DND-41 (cell line): ENCODE data around the gene ADGRB3.

Experiments
- EZH2 ChIP-seq: IDR thresholded peaks from 3 replicates; pipeline ENCODE4 v1.6.1; 2012; ENCODE audit warnings: borderline replicate concordance, low read depth, mild to moderate bottlenecking, moderate library complexity, low read length, inconsistent platforms; ENCODE audit not compliant: severe bottlenecking
- TF ChIP-seq, protein P1 (sequence below): IDR thresholded peaks from 2 replicates; pipeline ENCODE4 v1.5.1; 2012; ENCODE audit warnings: borderline replicate concordance, low read length, moderate library complexity, mild to moderate bottlenecking; ENCODE audit not compliant: poor library complexity, severe bottlenecking; ENCODE audit errors: extremely low read depth

DNA sequence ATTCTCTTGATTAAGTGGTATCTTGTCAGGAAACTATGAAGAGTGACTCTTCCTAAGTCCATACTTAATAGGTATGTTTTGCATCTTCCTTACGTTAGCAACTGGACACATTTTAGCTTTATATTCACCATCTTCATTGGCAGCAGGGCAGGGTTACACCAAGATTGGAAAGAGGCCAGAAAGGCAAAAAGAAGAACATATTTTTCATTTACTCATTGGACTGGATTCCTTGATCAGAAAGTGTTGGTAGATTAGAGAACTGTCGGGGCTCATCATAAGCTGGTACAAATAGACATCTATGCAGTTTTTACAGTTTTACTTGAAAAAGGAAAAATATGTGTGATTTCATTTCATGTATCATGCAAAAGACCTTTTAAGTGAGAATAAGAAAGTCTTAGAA is 696.8 kb downstream of the ADGRB3 start:
- TF ChIP-seq, protein P1, sequence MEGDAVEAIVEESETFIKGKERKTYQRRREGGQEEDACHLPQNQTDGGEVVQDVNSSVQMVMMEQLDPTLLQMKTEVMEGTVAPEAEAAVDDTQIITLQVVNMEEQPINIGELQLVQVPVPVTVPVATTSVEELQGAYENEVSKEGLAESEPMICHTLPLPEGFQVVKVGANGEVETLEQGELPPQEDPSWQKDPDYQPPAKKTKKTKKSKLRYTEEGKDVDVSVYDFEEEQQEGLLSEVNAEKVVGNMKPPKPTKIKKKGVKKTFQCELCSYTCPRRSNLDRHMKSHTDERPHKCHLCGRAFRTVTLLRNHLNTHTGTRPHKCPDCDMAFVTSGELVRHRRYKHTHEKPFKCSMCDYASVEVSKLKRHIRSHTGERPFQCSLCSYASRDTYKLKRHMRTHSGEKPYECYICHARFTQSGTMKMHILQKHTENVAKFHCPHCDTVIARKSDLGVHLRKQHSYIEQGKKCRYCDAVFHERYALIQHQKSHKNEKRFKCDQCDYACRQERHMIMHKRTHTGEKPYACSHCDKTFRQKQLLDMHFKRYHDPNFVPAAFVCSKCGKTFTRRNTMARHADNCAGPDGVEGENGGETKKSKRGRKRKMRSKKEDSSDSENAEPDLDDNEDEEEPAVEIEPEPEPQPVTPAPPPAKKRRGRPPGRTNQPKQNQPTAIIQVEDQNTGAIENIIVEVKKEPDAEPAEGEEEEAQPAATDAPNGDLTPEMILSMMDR: no peak
- no peak for TF ChIP-seq EZH2
